ENCODE results near the gene SCFD2.
A peak's percentile ranks its signal among the peaks of the same experiment; 100 is the strongest.

SCFD2 gene

GRCh38 chr4:53364624-53365023 is 1.2 kb downstream of the SCFD2 start:
- no peak for TF ChIP-seq CTCF (IDR thresholded peaks at IDR 0.05; ENCODE audit: low read depth, low read length)
- Histone ChIP-seq H3K36me3 (no peaks in the 10 kb centered on the region; the same call in 1 of the 2 replicates), H3K27me3 (peaks cover 14% of the 10 kb centered on the region), H3K4me3 (ENCODE audit: low read depth, low read length) (peak overlapping the region; percentile 97), H3K9me3 (no peaks in the 10 kb centered on the region), H3K4me1 (no peaks in the 10 kb centered on the region)
- no peak for DNase-seq

- H3K4me3 ChIP-seq (ENCODE audit: low read depth, low read length) = peak overlapping the region; percentile 13; the same call in 1 of the 2 replicates
- no peak for TF ChIP-seq CTCF (IDR thresholded peaks at IDR 0.05; ENCODE audit: low read depth, low read length)
- H3K36me3 ChIP-seq = no peaks in the 10 kb centered on the region; the same call in 1 of the 2 replicates
- no peaks in the 10 kb centered on the region for H3K27me3 ChIP-seq
- DNase-seq = no peak
- no peaks in the 10 kb centered on the region for H3K9me3 ChIP-seq
- no peaks in the 10 kb centered on the region for H3K4me1 ChIP-seq
These were observed 3.8 kb downstream of the SCFD2 start for GRCh38 chr4:53362093-53362492.

GRCh38 chr4:53361451-53361850 is 4.4 kb downstream of the SCFD2 start:
- DNase-seq = no peak
- H3K4me3 ChIP-seq (ENCODE audit: low read depth, low read length) = no peak overlapping the region
- no peaks in the 10 kb centered on the region for H3K4me1 ChIP-seq
- H3K36me3 ChIP-seq = no peaks in the 10 kb centered on the region; the same call in 1 of the 2 replicates
- H3K9me3 ChIP-seq = no peaks in the 10 kb centered on the region
- TF ChIP-seq CTCF (IDR thresholded peaks at IDR 0.05; ENCODE audit: low read depth, low read length) = no peak
- no peaks in the 10 kb centered on the region for H3K27me3 ChIP-seq

GRCh38 chr4:53355930-53356521 is 9.8 kb downstream of the SCFD2 start:
- Histone ChIP-seq H3K27me3 (no peaks in the 10 kb centered on the region), H3K4me1 (no peaks in the 10 kb centered on the region), H3K36me3 (peaks cover 14% of the 10 kb centered on the region), H3K9me3 (no peaks in the 10 kb centered on the region), H3K4me3 (ENCODE audit: low read depth, low read length) (no peak overlapping the region)
- no peak for TF ChIP-seq CTCF (IDR thresholded peaks at IDR 0.05; ENCODE audit: low read depth, low read length)
- DNase-seq = no peak

GRCh38 chr4:53354012-53354722 is 11.7 kb downstream of the SCFD2 start:
- Histone ChIP-seq H3K9me3 (no peaks in the 10 kb centered on the region), H3K36me3 (peaks cover 20% of the 10 kb centered on the region), H3K27me3 (no peaks in the 10 kb centered on the region), H3K4me1 (no peaks in the 10 kb centered on the region), H3K4me3 (ENCODE audit: low read depth, low read length) (no peak overlapping the region)
- TF ChIP-seq CTCF (IDR thresholded peaks at IDR 0.05; ENCODE audit: low read depth, low read length) = no peak
- DNase-seq = no peak

GRCh38 chr4:53349091-53349491 is 16.8 kb downstream of the SCFD2 start:
- no peak for DNase-seq
- no peak for TF ChIP-seq CTCF (IDR thresholded peaks at IDR 0.05; ENCODE audit: low read depth, low read length)
- Histone ChIP-seq H3K4me3 (ENCODE audit: low read depth, low read length) (no peak overlapping the region), H3K9me3 (no peaks in the 10 kb centered on the region), H3K36me3 (peaks cover 31% of the 10 kb centered on the region), H3K4me1 (no peaks in the 10 kb centered on the region), H3K27me3 (no peaks in the 10 kb centered on the region)
